ENCODE results near the gene LETM1.

LETM1 gene

GRCh38 chr4:1887052-1887451 is 31.1 kb upstream of the LETM1 start:
- TF ChIP-seq, protein P1, sequence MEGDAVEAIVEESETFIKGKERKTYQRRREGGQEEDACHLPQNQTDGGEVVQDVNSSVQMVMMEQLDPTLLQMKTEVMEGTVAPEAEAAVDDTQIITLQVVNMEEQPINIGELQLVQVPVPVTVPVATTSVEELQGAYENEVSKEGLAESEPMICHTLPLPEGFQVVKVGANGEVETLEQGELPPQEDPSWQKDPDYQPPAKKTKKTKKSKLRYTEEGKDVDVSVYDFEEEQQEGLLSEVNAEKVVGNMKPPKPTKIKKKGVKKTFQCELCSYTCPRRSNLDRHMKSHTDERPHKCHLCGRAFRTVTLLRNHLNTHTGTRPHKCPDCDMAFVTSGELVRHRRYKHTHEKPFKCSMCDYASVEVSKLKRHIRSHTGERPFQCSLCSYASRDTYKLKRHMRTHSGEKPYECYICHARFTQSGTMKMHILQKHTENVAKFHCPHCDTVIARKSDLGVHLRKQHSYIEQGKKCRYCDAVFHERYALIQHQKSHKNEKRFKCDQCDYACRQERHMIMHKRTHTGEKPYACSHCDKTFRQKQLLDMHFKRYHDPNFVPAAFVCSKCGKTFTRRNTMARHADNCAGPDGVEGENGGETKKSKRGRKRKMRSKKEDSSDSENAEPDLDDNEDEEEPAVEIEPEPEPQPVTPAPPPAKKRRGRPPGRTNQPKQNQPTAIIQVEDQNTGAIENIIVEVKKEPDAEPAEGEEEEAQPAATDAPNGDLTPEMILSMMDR (IDR thresholded peaks at IDR 0.05; ENCODE audit: insufficient read depth, low read depth, low read length, missing control alignments), result no peak
- no peak for DNase-seq (ENCODE audit: low read depth)
- no peak overlapping the region for H3K4me3 ChIP-seq (ENCODE audit: low read depth, low read length)

GRCh38 chr4:1885414-1885813 is 29.5 kb upstream of the LETM1 start:
- no peak for DNase-seq (ENCODE audit: low read depth)
- TF ChIP-seq, protein P1 (IDR thresholded peaks at IDR 0.05; ENCODE audit: insufficient read depth, low read depth, low read length, missing control alignments), result no peak
- no peak overlapping the region for H3K4me3 ChIP-seq (ENCODE audit: low read depth, low read length)

- DNase-seq (ENCODE audit: low read depth), result no peak
- TF ChIP-seq, protein P1 (IDR thresholded peaks at IDR 0.05; ENCODE audit: insufficient read depth, low read depth, low read length, missing control alignments), result no peak
- H3K4me3 ChIP-seq (ENCODE audit: low read depth, low read length), result no peak overlapping the region
Measured at GRCh38 chr4:1883583-1883982, 27.6 kb upstream of the LETM1 start.

GRCh38 chr4:1882850-1883271 is 26.9 kb upstream of the LETM1 start:
- TF ChIP-seq, protein P1 (IDR thresholded peaks at IDR 0.05; ENCODE audit: insufficient read depth, low read depth, low read length, missing control alignments), result no peak
- no peak overlapping the region for H3K4me3 ChIP-seq (ENCODE audit: low read depth, low read length)
- no peak for DNase-seq (ENCODE audit: low read depth)

DNA sequence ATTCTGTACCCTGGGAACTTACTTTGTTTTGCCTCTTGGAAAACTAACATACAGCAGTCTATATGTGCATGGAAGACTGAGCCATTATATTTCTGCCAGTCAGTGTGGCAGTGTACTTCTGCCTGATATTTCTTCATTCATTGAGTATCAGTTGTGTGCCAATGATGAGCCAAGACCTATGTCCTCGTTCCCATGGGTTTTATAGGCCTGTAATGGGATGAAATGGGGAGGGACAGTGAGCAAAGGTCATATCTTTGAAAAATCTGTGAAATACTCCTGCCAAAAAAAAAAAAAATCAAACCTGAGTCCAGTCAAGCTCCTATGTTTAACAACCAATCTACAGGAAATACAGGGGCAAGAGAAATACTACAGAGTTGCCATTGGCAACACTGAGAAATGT is 24.4 kb upstream of the LETM1 start:
- no peak overlapping the region for H3K4me3 ChIP-seq (ENCODE audit: low read depth, low read length)
- DNase-seq (ENCODE audit: low read depth), result no peak
- TF ChIP-seq, protein P1 (IDR thresholded peaks at IDR 0.05; ENCODE audit: insufficient read depth, low read depth, low read length, missing control alignments), result no peak

DNA sequence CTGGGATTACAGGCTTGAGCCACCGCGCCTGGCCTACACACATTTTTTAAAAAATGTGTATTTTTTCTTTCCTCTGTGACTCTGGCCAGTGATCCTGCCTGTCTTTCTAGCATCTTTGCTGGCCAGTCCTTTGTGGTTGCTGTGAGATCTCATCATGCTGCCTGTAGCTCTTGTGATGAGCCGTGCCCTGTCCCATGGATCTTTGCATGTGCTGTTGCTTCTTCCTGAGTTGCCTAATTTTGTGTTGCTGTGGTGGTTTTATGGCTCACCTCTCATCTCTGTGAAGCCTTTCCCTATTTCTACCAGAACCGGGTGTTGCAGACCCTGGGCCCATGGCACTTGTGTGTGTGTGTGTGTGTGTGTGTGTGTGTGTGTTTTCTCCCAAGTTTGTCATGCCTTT is 23.5 kb upstream of the LETM1 start:
- H3K4me3 ChIP-seq (ENCODE audit: low read depth, low read length), result no peak overlapping the region
- TF ChIP-seq, protein P1 (IDR thresholded peaks at IDR 0.05; ENCODE audit: insufficient read depth, low read depth, low read length, missing control alignments), result no peak
- no peak for DNase-seq (ENCODE audit: low read depth)

GRCh38 chr4:1874201-1874600 is 18.2 kb upstream of the LETM1 start:
- no peak overlapping the region for H3K4me3 ChIP-seq (ENCODE audit: low read depth, low read length)
- TF ChIP-seq, protein P1 (IDR thresholded peaks at IDR 0.05; ENCODE audit: insufficient read depth, low read depth, low read length, missing control alignments), result no peak
- DNase-seq (ENCODE audit: low read depth), result no peak
